H1 (cell line): Measurements from ENCODE around the gene BCL11A. TPM values are rescaled to one million over a fixed set of nuclear protein-coding genes. Genes with fewer than 3 reads are reported as not detected.

ENCODE experiments used
- ATF3 ChIP-seq: IDR thresholded peaks from 2 replicates; pipeline ENCODE4 v1.6.1; 2011; ENCODE audit warnings: low read depth, mild to moderate bottlenecking, low read length; ENCODE audit not compliant: insufficient read depth
- CEBPB ChIP-seq: IDR thresholded peaks from 2 replicates; pipeline ENCODE4 v1.6.1; 2012; ENCODE audit warnings: low read depth, low read length
- MAX ChIP-seq: IDR thresholded peaks from 2 replicates; pipeline ENCODE4 v1.6.1; 2012; ENCODE audit warnings: inconsistent platforms
- SRF ChIP-seq: IDR thresholded peaks from 2 replicates; pipeline ENCODE4 v1.6.1; 2011; ENCODE audit warnings: mild to moderate bottlenecking, low read depth, low read length, moderate library complexity
- SUZ12 ChIP-seq: fragments of 200-600 bp; sonication (generic); IDR thresholded peaks from 2 replicates; pipeline ENCODE4 v1.6.1; 2012; ENCODE audit warnings: mild to moderate bottlenecking, inconsistent platforms, low read length, moderate library complexity, mixed read lengths
- TAF7 ChIP-seq: optimal IDR thresholded peaks from 2 replicates; pipeline ENCODE3; 2011; ENCODE audit warnings: low read depth, mild to moderate bottlenecking, inconsistent platforms, low read length, moderate library complexity, borderline replicate concordance
- polyA plus RNA-seq, 7 experiments: library from polyadenylated mRNA; depleted of rRNA in 3 of 7; stranded (reverse) in 5 of 7; unstranded in 2 of 7; fragments of >200 nt in 5 of 7; fragments of 200-250 nt in 2 of 7; gene quantifications; 1 replicate in 5 of 7; 2 replicates in 1 of 7; 4 replicates in 1 of 7; pipeline versions ENCODE4 v1.2.1 to v1.2.3, GENCODE V29; 2011 to 2013; ENCODE audit warnings: missing spikeins in 2 of 7, mixed read lengths in 2 of 7
- total RNA-seq: library from RNA; stranded (reverse); fragmentation: NEBNext Ultra II Directional; extraction: Animal tissue kit (Norgen Biotek cat#: 25700); gene quantifications from 2 replicates; pipeline ENCODE4 v1.2.1, GENCODE V29; 2021

BCL11A gene
- total and polyA plus RNA-seq, 2 of the 8 experiments (the other 6 are each of a cell fraction or from before 2014, with no cell fraction given), result 11.9 to 59.3 TPM

GRCh38 chr2:60544062-60544461 lies 9.4 kb downstream of the BCL11A start (continued):
- TF ChIP-seq SUZ12 (no peak), MAX (no peak), SRF (peak; percentile 38; the same call in 1 of the 2 replicates), ATF3 (no peak), CEBPB (0 out of 2 replicates have a peak, but pooled peaks have one; percentile 20), TAF7 (no peak)
